GM12878 (cell line): ENCODE data around the gene CD58. TPM values are rescaled to one million over a fixed set of nuclear protein-coding genes. Genes with fewer than 3 reads are reported as not detected.

Source experiments
- ATAC-seq: fragments of 200-7000 bp; cut with Tn5 transposase; 3 replicates; pipeline ENCODE4 v1.9.1; 2020; ENCODE audit warnings: mild to moderate bottlenecking, moderate library complexity
- BruUV-seq: library from RNA; stranded (reverse); fragments of 400-500 nt; replicated peaks from 2 replicates; lab custom pipeline; 2021; lab: Mats Ljungman, UMichigan
- CTCF ChIA-PET: fragments of 300-600 bp; sonication (Branson Sonifier 250); formaldehyde crosslinking; extraction: SDS; loops from one replicate; lab custom pipeline; 2021; ENCODE audit warnings: inconsistent platforms; lab: Yijun Ruan, JAX
- POLR2A ChIA-PET: fragments of 350-600 bp; formaldehyde crosslinking; extraction: SDS; loops from one replicate; lab custom pipeline; 2021; ENCODE audit warnings: inconsistent platforms; lab: Charles Lee
- RAD21 ChIA-PET: fragments of 300-600 bp; sonication (Branson Sonifier 250); formaldehyde crosslinking; loops from one replicate; lab custom pipeline; 2023; ENCODE audit warnings: antibody characterized with exemption; ENCODE audit not compliant: unreplicated experiment; lab: Charles Lee
- SMC1A ChIA-PET: fragments of 300-600 bp; sonication (Branson Sonifier 250); formaldehyde crosslinking; loops from one replicate; lab custom pipeline; 2023; ENCODE audit not compliant: unreplicated experiment, uncharacterized antibody; lab: Charles Lee
- DNase-seq: peaks from one replicate; pipeline ENCODE4 v3.0.0-alpha.2; 2011; ENCODE audit warnings: low read depth, low spot score
- FAIRE-seq: peaks from 3 replicates; lab custom pipeline; 2011; peaks lifted over from hg19 to GRCh38; lab: Jason Lieb, UNC
- H2AFZ ChIP-seq: 2 replicates; pipeline ENCODE4 v1.6.0; 2011; ENCODE audit warnings: low read depth, low read length, control low read depth; ENCODE audit not compliant: control insufficient read depth
- H3K27ac ChIP-seq: 2 replicates; pipeline ENCODE4 v1.5.1; 2011; ENCODE audit warnings: control low read depth; ENCODE audit not compliant: control insufficient read depth, insufficient read depth
- H3K27me3 ChIP-seq, 2 experiments: replicated peaks in 1 of 2; 2 replicates each; pipeline versions ENCODE4 v1.6.0 to v1.6.1; 2011; ENCODE audit warnings: low read length in 1 of 2; ENCODE audit not compliant: control insufficient read depth in 2 of 2, insufficient read depth in 2 of 2
- H3K36me3 ChIP-seq, 2 experiments: 2 replicates each; pipeline ENCODE4 v1.5.1; 2011; ENCODE audit warnings: low read length in 1 of 2; ENCODE audit not compliant: control insufficient read depth in 2 of 2, insufficient read depth in 2 of 2
- H3K4me1 ChIP-seq: 2 replicates; pipeline ENCODE4 v1.6.1; 2011; ENCODE audit warnings: mild to moderate bottlenecking, low read length, moderate library complexity, mixed read lengths; ENCODE audit not compliant: control insufficient read depth, insufficient read depth
- H3K4me2 ChIP-seq: 2 replicates; pipeline ENCODE4 v1.6.0; 2011; ENCODE audit warnings: control low read depth; ENCODE audit not compliant: control insufficient read depth, insufficient read depth
- H3K4me3 ChIP-seq: fragments of 200-600 bp; sonication (generic); 2 replicates; pipeline ENCODE4 v1.5.1; 2016
- H3K79me2 ChIP-seq: 2 replicates; pipeline ENCODE4 v1.6.0; 2011; ENCODE audit warnings: low read length; ENCODE audit not compliant: control insufficient read depth, insufficient read depth
- H3K9ac ChIP-seq: 2 replicates; pipeline ENCODE4 v1.8.0; 2011; ENCODE audit warnings: low read length, control low read depth, mixed read lengths; ENCODE audit not compliant: control insufficient read depth, insufficient read depth
- H3K9me3 ChIP-seq: replicated peaks from 3 replicates; pipeline ENCODE4 v1.5.1; 2011; ENCODE audit warnings: mild to moderate bottlenecking, low read length; ENCODE audit not compliant: control insufficient read depth, insufficient read depth
- H4K20me1 ChIP-seq: 2 replicates; pipeline ENCODE4 v1.6.0; 2011; ENCODE audit not compliant: control insufficient read depth, insufficient read depth
- MEF2A ChIP-seq: IDR thresholded peaks from 2 replicates; pipeline ENCODE4 v1.6.1; 2011; ENCODE audit warnings: low read depth, mild to moderate bottlenecking, low read length, moderate library complexity; ENCODE audit not compliant: insufficient read depth
- POLR2A ChIP-seq: IDR thresholded peaks from 2 replicates; pipeline ENCODE4 v1.6.1; 2011; ENCODE audit warnings: low read depth, mild to moderate bottlenecking, low read length
- POLR2AphosphoS2 ChIP-seq: IDR thresholded peaks from 2 replicates; pipeline ENCODE4 v1.6.1; 2011; ENCODE audit warnings: low read depth, mild to moderate bottlenecking, low read length, improper control_type of control experiment, moderate library complexity
- WGBS: methylation state at CpG from one replicate; pipeline ENCODE4 v1.1.6; 2016; ENCODE audit warnings: low lambda C conversion rate; ENCODE audit not compliant: insufficient replicate concordance, insufficient coverage; ENCODE audit errors: missing lambda C conversion rate; 5-methylcytosine and 5-hydroxymethylcytosine counted together
- in situ Hi-C: fragments of 300-500 bp; cut with MboI; formaldehyde crosslinking; loops from 9 replicates; pipeline ENCODE4 v1.14.3; 2018; ENCODE audit warnings: mixed read lengths
- intact Hi-C: fragments of 100-400 bp; cut with micrococcal nuclease; formaldehyde crosslinking; loops from one replicate; pipeline ENCODE4 v1.14.2; 2022; ENCODE audit not compliant: unreplicated experiment
- polyA plus RNA-seq, 11 experiments: library from polyadenylated mRNA; depleted of rRNA in 4 of 11; unstranded in 6 of 11; stranded (reverse) in 5 of 11; fragments of >200 nt; fragmentation: Nextera tagmentation in 4 of 11; fragmentation: Illumina TruSeq in 1 of 11; extraction: Ambion mirVana in 4 of 11; extraction: Trizol in 1 of 11; gene quantifications; 1 replicate in 1 of 11; 2 replicates in 10 of 11; pipeline versions ENCODE4 v1.2.1 to v1.2.3, GENCODE V29; 2011 to 2016; ENCODE audit warnings: inconsistent platforms in 2 of 11, missing spikeins in 2 of 11, low read depth in 1 of 11
- total RNA-seq, 4 experiments: library from RNA; depleted of rRNA in 3 of 4; stranded (reverse); fragments of >200 nt in 3 of 4; fragmentation: Illumina TruSeq in 1 of 4; extraction: Trizol in 1 of 4; gene quantifications; 2 replicates each; pipeline versions ENCODE4 v1.2.1 to v1.2.3, GENCODE V29; 2013 to 2021
- TF ChIP-seq, protein P1 (sequence below): fragments of 150-350 bp; IDR thresholded peaks from 2 replicates; pipeline ENCODE4 v1.6.1; 2016; ENCODE audit warnings: low read depth, low read length

Gene CD58
- total and polyA plus RNA-seq, 10 of the 15 experiments (the other 5 are each of a cell fraction or from before 2014, with no cell fraction given), result 70.4 to 252 (median 129) TPM

DNA sequence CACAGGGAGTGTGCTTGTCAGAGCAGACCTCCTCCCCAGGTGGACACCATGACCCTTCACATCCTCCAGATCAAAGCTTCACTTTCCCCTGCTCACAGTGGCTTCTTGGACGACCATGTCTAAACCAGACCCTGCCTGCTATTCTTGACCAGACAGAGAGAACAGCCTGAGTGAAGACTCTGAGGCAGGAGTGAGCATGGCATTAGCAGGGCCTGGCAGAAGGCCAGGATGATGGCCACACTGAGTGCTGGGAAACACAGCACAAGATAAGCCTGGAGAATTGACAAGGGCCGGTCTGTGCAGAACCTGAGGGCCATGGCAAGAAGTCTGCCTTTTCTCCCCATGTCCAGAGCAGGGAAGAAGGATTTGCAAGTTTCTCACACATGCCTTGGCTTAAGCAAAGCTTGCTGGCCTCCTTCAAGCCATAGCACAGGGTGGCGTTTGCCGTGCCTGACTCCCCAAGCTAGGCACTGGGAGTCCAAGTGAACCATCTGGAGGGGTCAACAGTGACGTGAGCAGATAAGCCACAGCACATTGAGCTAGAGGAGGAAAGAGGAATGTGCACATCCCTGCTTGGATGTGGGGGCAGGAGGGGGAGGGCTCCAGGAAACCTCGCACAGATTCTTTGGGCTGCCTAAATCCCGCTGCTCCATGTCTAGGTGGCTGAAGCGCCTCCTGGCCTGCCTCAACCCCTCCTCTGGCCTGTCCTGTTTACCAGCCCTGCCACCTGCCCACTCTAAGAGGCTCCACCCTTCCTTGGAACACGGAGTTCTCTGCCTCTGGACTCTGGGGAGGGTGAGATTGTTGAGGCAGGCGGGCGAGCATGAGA lies 87.1 kb downstream of the CD58 start:
- RAD21 ChIA-PET, result interaction anchor here (0.7 to 7.4 kb wide), 14 partner anchors 11 to 645 kb away, joined by 3 to 147 read pairs (median 11); partner anchors contain the start of gene ATP1A1
- FAIRE-seq, result no peak
- no peak overlapping the region for H2AFZ ChIP-seq

More for the DNA sequence above, 87.1 kb downstream of the CD58 start:
- no peaks in the 10 kb centered on the region for H3K36me3 ChIP-seq
- H3K4me1 ChIP-seq, result no peaks in the 10 kb centered on the region; the same call in 1 of the 2 replicates
- BruUV-seq, result no TSS peak
- WGBS, result 76% methylated on average over 11 of the region's 11 CpGs
- H3K9me3 ChIP-seq, result no peaks in the 10 kb centered on the region
- no peak overlapping the region for H3K4me3 ChIP-seq
- TF ChIP-seq POLR2AphosphoS2 (no peak), MEF2A (no peak), POLR2A (no peak)
- TF ChIP-seq, protein P1, sequence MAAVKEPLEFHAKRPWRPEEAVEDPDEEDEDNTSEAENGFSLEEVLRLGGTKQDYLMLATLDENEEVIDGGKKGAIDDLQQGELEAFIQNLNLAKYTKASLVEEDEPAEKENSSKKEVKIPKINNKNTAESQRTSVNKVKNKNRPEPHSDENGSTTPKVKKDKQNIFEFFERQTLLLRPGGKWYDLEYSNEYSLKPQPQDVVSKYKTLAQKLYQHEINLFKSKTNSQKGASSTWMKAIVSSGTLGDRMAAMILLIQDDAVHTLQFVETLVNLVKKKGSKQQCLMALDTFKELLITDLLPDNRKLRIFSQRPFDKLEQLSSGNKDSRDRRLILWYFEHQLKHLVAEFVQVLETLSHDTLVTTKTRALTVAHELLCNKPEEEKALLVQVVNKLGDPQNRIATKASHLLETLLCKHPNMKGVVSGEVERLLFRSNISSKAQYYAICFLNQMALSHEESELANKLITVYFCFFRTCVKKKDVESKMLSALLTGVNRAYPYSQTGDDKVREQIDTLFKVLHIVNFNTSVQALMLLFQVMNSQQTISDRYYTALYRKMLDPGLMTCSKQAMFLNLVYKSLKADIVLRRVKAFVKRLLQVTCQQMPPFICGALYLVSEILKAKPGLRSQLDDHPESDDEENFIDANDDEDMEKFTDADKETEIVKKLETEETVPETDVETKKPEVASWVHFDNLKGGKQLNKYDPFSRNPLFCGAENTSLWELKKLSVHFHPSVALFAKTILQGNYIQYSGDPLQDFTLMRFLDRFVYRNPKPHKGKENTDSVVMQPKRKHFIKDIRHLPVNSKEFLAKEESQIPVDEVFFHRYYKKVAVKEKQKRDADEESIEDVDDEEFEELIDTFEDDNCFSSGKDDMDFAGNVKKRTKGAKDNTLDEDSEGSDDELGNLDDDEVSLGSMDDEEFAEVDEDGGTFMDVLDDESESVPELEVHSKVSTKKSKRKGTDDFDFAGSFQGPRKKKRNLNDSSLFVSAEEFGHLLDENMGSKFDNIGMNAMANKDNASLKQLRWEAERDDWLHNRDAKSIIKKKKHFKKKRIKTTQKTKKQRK, result no peak
- TF ChIP-seq, all 136 proteins: peak for 0
- ATAC-seq (no peak), DNase-seq (no peak)
- no peaks in the 10 kb centered on the region for H3K27me3 ChIP-seq
- SMC1A ChIA-PET, result interaction anchor here (0.5 to 8.0 kb wide), 22 partner anchors 15 to 732 kb away, joined by 3 to 161 read pairs (median 8); no protein-coding TSS in a partner anchor
- in situ Hi-C loops, result loop anchor here (5.0 kb wide), 1 partner anchor 121 kb away; no protein-coding TSS in a partner anchor
- CTCF ChIA-PET, result interaction anchor here (0.6 to 10.5 kb wide), 34 partner anchors 11 to 645 kb away, joined by 3 to 239 read pairs (median 10); no protein-coding TSS in a partner anchor
- no peak overlapping the region for H3K27ac ChIP-seq
- H4K20me1 ChIP-seq, result no peaks in the 10 kb centered on the region
- H3K9ac ChIP-seq, result no peak overlapping the region
- POLR2A ChIA-PET, result interaction anchor here (1.5 kb wide), 1 partner anchor 10 kb away, joined by 4 read pairs; no protein-coding TSS in a partner anchor
- intact Hi-C loops, result no loop called here
- H3K4me2 ChIP-seq, result no peak overlapping the region
- no peaks in the 10 kb centered on the region for H3K79me2 ChIP-seq
